A549 (cell line): Measurements from ENCODE around the gene FAM219A. TPM values are rescaled to one million over a fixed set of nuclear protein-coding genes. Genes with fewer than 3 reads are reported as not detected.

Source experiments
- polyA plus RNA-seq, 4 experiments: library from polyadenylated mRNA; depleted of rRNA in 3 of 4; stranded (reverse); fragments of >200 nt; fragmentation: RNase III in 1 of 4; extraction: RNeasy Plus Mini Kit Qiagen cat#74134 plus additional on column Dnase treatment in 1 of 4; gene quantifications; 2 replicates in 3 of 4; 3 replicates in 1 of 4; pipeline ENCODE4 v1.2.3, GENCODE V29; 2011 to 2017
- small RNA-seq, 6 experiments: library from RNA; depleted of rRNA; stranded (forward); fragments of <200 nt; gene quantifications; one replicate each; pipeline ENCODE3, GENCODE V24; 2012

Gene FAM219A
- polyA plus RNA-seq, 2 of the 4 experiments (the other 2 are of a cell fraction): 8.1 to 15.3 TPM

Small RNAs within 50 kb of the gene (small RNA-seq; reads per million reads assigned to genes)
- gene RF00019 (0 reads per million in 6 experiments), gene RN7SKP24 (0 to 4.7 (median 0) reads per million in 6 experiments)

Other genes starting within 250 kb of the FAM219A start
- 4.3 and 4.4 TPM in 2 replicates for gene KIF24, start 129.3 kb downstream of the FAM219A start, polyA plus RNA-seq (2011; rRNA removed)
- 3.0 to 3.3 TPM (median 3.2 TPM) in 3 replicates for gene KIF24, start 129.3 kb downstream of the FAM219A start, polyA plus RNA-seq (2017; fragmentation: RNase III; extraction: RNeasy Plus Mini Kit Qiagen cat#74134 plus additional on column Dnase treatment)
- gene NUDT2, start 129.0 kb downstream of the FAM219A start, polyA plus RNA-seq (2011; rRNA removed): 26.4 and 26.8 TPM in 2 replicates
- 24.2 to 26.4 TPM (median 25.5 TPM) in 3 replicates for gene NUDT2, start 129.0 kb downstream of the FAM219A start, polyA plus RNA-seq (2017; fragmentation: RNase III; extraction: RNeasy Plus Mini Kit Qiagen cat#74134 plus additional on column Dnase treatment)
- gene MYORG, start 81.7 kb downstream of the FAM219A start, polyA plus RNA-seq (2011; rRNA removed): 2.2 and 3.7 TPM in 2 replicates
- gene MYORG, start 81.7 kb downstream of the FAM219A start, polyA plus RNA-seq (2017; fragmentation: RNase III; extraction: RNeasy Plus Mini Kit Qiagen cat#74134 plus additional on column Dnase treatment): 3.3 to 4.2 TPM (median 4.1 TPM) in 3 replicates
- gene DNAI1, start 235 bp upstream of the FAM219A start, polyA plus RNA-seq (2011; rRNA removed): 0.16 and 0.27 TPM in 2 replicates
- 0.34 to 0.50 TPM (median 0.40 TPM) in 3 replicates for gene DNAI1, start 235 bp upstream of the FAM219A start, polyA plus RNA-seq (2017; fragmentation: RNase III; extraction: RNeasy Plus Mini Kit Qiagen cat#74134 plus additional on column Dnase treatment)
- gene ENHO, start 64.4 kb upstream of the FAM219A start, polyA plus RNA-seq (2011; rRNA removed): 0.28 and 0.32 TPM in 2 replicates
- gene ENHO, start 64.4 kb upstream of the FAM219A start, polyA plus RNA-seq (2017; fragmentation: RNase III; extraction: RNeasy Plus Mini Kit Qiagen cat#74134 plus additional on column Dnase treatment): 1.3 to 1.9 TPM (median 1.7 TPM) in 3 replicates
- gene CNTFR, start 131.2 kb upstream of the FAM219A start, polyA plus RNA-seq (2011; rRNA removed): not detected in 2 replicates
- gene CNTFR, start 131.2 kb upstream of the FAM219A start, polyA plus RNA-seq (2017; fragmentation: RNase III; extraction: RNeasy Plus Mini Kit Qiagen cat#74134 plus additional on column Dnase treatment): 0.04 to 0.09 TPM in 2 of 3 replicates, not detected in the other
- gene RPP25L, start 153.5 kb upstream of the FAM219A start, polyA plus RNA-seq (2011; rRNA removed): 40.8 and 46.5 TPM in 2 replicates
- 36.7 to 41.7 TPM (median 39.8 TPM) in 3 replicates for gene RPP25L, start 153.5 kb upstream of the FAM219A start, polyA plus RNA-seq (2017; fragmentation: RNase III; extraction: RNeasy Plus Mini Kit Qiagen cat#74134 plus additional on column Dnase treatment)
- gene DCTN3, start 161.9 kb upstream of the FAM219A start, polyA plus RNA-seq (2011; rRNA removed): 64.8 and 74.3 TPM in 2 replicates
- 92.9 to 97.4 TPM (median 96.3 TPM) in 3 replicates for gene DCTN3, start 161.9 kb upstream of the FAM219A start, polyA plus RNA-seq (2017; fragmentation: RNase III; extraction: RNeasy Plus Mini Kit Qiagen cat#74134 plus additional on column Dnase treatment)
- 0.12 TPM in 1 of 2 replicates, not detected in the other for gene ARID3C, start 170.5 kb upstream of the FAM219A start, polyA plus RNA-seq (2011; rRNA removed)
- 0.08 to 0.10 TPM (median 0.09 TPM) in 3 replicates for gene ARID3C, start 170.5 kb upstream of the FAM219A start, polyA plus RNA-seq (2017; fragmentation: RNase III; extraction: RNeasy Plus Mini Kit Qiagen cat#74134 plus additional on column Dnase treatment)
- gene SIGMAR1, start 179.2 kb upstream of the FAM219A start, polyA plus RNA-seq (2011; rRNA removed): 64.6 and 95.4 TPM in 2 replicates
- gene SIGMAR1, start 179.2 kb upstream of the FAM219A start, polyA plus RNA-seq (2017; fragmentation: RNase III; extraction: RNeasy Plus Mini Kit Qiagen cat#74134 plus additional on column Dnase treatment): 141 to 150 TPM (median 147 TPM) in 3 replicates
- gene GALT, start 188.1 kb upstream of the FAM219A start, polyA plus RNA-seq (2011; rRNA removed): 19.0 and 24.4 TPM in 2 replicates
- 24.7 to 31.9 TPM (median 28.4 TPM) in 3 replicates for gene GALT, start 188.1 kb upstream of the FAM219A start, polyA plus RNA-seq (2017; fragmentation: RNase III; extraction: RNeasy Plus Mini Kit Qiagen cat#74134 plus additional on column Dnase treatment)
- 5.6 and 8.1 TPM in 2 replicates for gene IL11RA, start 193.6 kb upstream of the FAM219A start, polyA plus RNA-seq (2011; rRNA removed)
- gene IL11RA, start 193.6 kb upstream of the FAM219A start, polyA plus RNA-seq (2017; fragmentation: RNase III; extraction: RNeasy Plus Mini Kit Qiagen cat#74134 plus additional on column Dnase treatment): 5.1 to 7.8 TPM (median 6.8 TPM) in 3 replicates
- 0.26 and 0.27 TPM in 2 replicates for gene CCL27, start 204.1 kb upstream of the FAM219A start, polyA plus RNA-seq (2011; rRNA removed)
- 0.16 to 0.26 TPM (median 0.22 TPM) in 3 replicates for gene CCL27, start 204.1 kb upstream of the FAM219A start, polyA plus RNA-seq (2017; fragmentation: RNase III; extraction: RNeasy Plus Mini Kit Qiagen cat#74134 plus additional on column Dnase treatment)
- not detected in 2 replicates for gene CCL19, start 232.7 kb upstream of the FAM219A start, polyA plus RNA-seq (2011; rRNA removed)
- not detected in 3 replicates for gene CCL19, start 232.7 kb upstream of the FAM219A start, polyA plus RNA-seq (2017; fragmentation: RNase III; extraction: RNeasy Plus Mini Kit Qiagen cat#74134 plus additional on column Dnase treatment)